NCI-H1436 (cell line): ENCODE results near the gene AP2B1.
A peak's percentile ranks its signal among the peaks of the same experiment; 100 is the strongest.
"Not testable (repeated sequence)": the region's sequence is repeated elsewhere in the genome, so short reads cannot be mapped to it uniquely, and the experiment has no call there.

Experiments used
- DNase-seq: peaks from one replicate; lab custom pipeline; 2025; lab: John Stamatoyannopoulos, UW

The AP2B1 gene

GRCh38 chr17:35748979-35749378, 161.9 kb downstream of the AP2B1 start:
- no peak for DNase-seq

- peak; percentile 31 for DNase-seq
Measured at GRCh38 chr17:35749560-35750412, 162.7 kb downstream of the AP2B1 start.

- no peak for DNase-seq
Measured at GRCh38 chr17:35750526-35751395, 163.6 kb downstream of the AP2B1 start.

- not testable (repeated sequence) for DNase-seq
Measured at GRCh38 chr17:35751541-35751940, 164.4 kb downstream of the AP2B1 start.

- no peak for DNase-seq
Measured at GRCh38 chr17:35752471-35752870, 165.3 kb downstream of the AP2B1 start.

- no peak for DNase-seq
Measured at GRCh38 chr17:35752945-35753764, 166.0 kb downstream of the AP2B1 start, which contains the start of gene GAS2L2. TSS of gene GAS2L2 (minus strand) at chr17:35753239. CDS start at chr17:35752850, 389 bp downstream.

GRCh38 chr17:35757243-35757642, 170.1 kb downstream of the AP2B1 start:
- DNase-seq: no peak

- no peak for DNase-seq
Measured at GRCh38 chr17:35760587-35760986, 173.5 kb downstream of the AP2B1 start, which contains the start of gene C17orf50. TSS of gene C17orf50 (plus strand) at chr17:35760887. CDS start at chr17:35760942, 55 bp downstream.

- no peak for DNase-seq
Measured at GRCh38 chr17:35761601-35762000, 174.5 kb downstream of the AP2B1 start.

- no peak for DNase-seq
Measured at GRCh38 chr17:35763767-35764122, 176.6 kb downstream of the AP2B1 start.

GRCh38 chr17:35764123-35764991, 177.2 kb downstream of the AP2B1 start:
- DNase-seq: peak; percentile 92

- no peak for DNase-seq
Measured at GRCh38 chr17:35765086-35765710, 178.1 kb downstream of the AP2B1 start.

- no peak for DNase-seq
Measured at GRCh38 chr17:35765756-35766488, 178.8 kb downstream of the AP2B1 start.

- no peak for DNase-seq
Measured at GRCh38 chr17:35766489-35766877, 179.4 kb downstream of the AP2B1 start.

GRCh38 chr17:35766903-35767510, 179.9 kb downstream of the AP2B1 start:
- peak; percentile 13 for DNase-seq

GRCh38 chr17:35768797-35769196, 181.7 kb downstream of the AP2B1 start:
- DNase-seq: no peak

GRCh38 chr17:35769895-35770486, 182.9 kb downstream of the AP2B1 start:
- no peak for DNase-seq

GRCh38 chr17:35773129-35773528, 186.0 kb downstream of the AP2B1 start:
- no peak for DNase-seq
